Naive thymus-derived CD4-positive, alpha-beta T cell (primary cell): ENCODE results near the gene FBXL15. TPM values are rescaled to one million over a fixed set of nuclear protein-coding genes. Genes with fewer than 3 reads are reported as not detected.

Experiments
- ATAC-seq: fragments of 150-1000 bp; cut with Tn5 transposase; 2 replicates; pipeline ENCODE4 v1.10.0; 2021; ENCODE audit warnings: mild to moderate bottlenecking, moderate library complexity
- CTCF ChIA-PET: fragments of 350-600 bp; sonication (Branson Sonifier 250); formaldehyde crosslinking; loops from one replicate; lab custom pipeline; 2021; ENCODE audit warnings: antibody characterized with exemption; lab: Charles Lee
- POLR2A ChIA-PET: fragments of 350-600 bp; sonication (Branson Sonifier 250); formaldehyde crosslinking; loops from one replicate; lab custom pipeline; 2021; ENCODE audit warnings: antibody characterized with exemption, inconsistent platforms; lab: Charles Lee
- DNase-seq, 9 donors: peaks; one replicate each; pipeline versions ENCODE4 v3.0.0 to v3.0.0-alpha.2; 2020 to 2022; ENCODE audit warnings: mixed read lengths in 1 of 9
- H3K27ac ChIP-seq: one replicate; pipeline ENCODE4 v1.7.0; 2013; ENCODE audit warnings: mild to moderate bottlenecking, low read depth, low read length, moderate library complexity
- H3K27me3 ChIP-seq, 2 donors: one replicate each; pipeline ENCODE4 v1.7.0; 2013; ENCODE audit warnings: low read length in 2 of 2, mild to moderate bottlenecking in 2 of 2, moderate library complexity in 2 of 2; ENCODE audit not compliant: control insufficient read depth in 2 of 2, insufficient read depth in 2 of 2
- H3K36me3 ChIP-seq, 3 experiments: 1 replicate in 2 of 3; 2 replicates in 1 of 3; pipeline ENCODE4 v1.7.0; 2013; ENCODE audit warnings: low read length in 3 of 3, mild to moderate bottlenecking in 3 of 3, moderate library complexity in 1 of 3; ENCODE audit not compliant: insufficient read depth in 3 of 3, control insufficient read depth in 2 of 3
- H3K4me1 ChIP-seq, 2 donors: one replicate each; pipeline ENCODE4 v1.7.0; 2013; ENCODE audit warnings: low read length in 2 of 2, mild to moderate bottlenecking in 2 of 2, moderate library complexity in 1 of 2; ENCODE audit not compliant: control insufficient read depth in 2 of 2, insufficient read depth in 2 of 2
- H3K4me3 ChIP-seq: 2 replicates; pipeline ENCODE4 v1.7.0; 2013; ENCODE audit warnings: mild to moderate bottlenecking, low read length
- H3K9me3 ChIP-seq, 3 experiments: 1 replicate in 2 of 3; 2 replicates in 1 of 3; pipeline ENCODE4 v1.7.0; 2013; ENCODE audit warnings: low read length in 3 of 3; ENCODE audit not compliant: control insufficient read depth in 2 of 3
- H3K27ac Mint-ChIP-seq, 9 donors: one replicate each; pipeline ENCODE4 v1.8.0; 2020 to 2022; ENCODE audit warnings: mixed read lengths in 9 of 9, mild to moderate bottlenecking in 8 of 9, moderate library complexity in 5 of 9, inconsistent platforms in 2 of 9
- H3K27me3 Mint-ChIP-seq, 5 donors: one replicate each; pipeline ENCODE4 v1.8.0; 2021 to 2022; ENCODE audit warnings: mixed read lengths in 5 of 5, mild to moderate bottlenecking in 1 of 5
- H3K36me3 Mint-ChIP-seq, 5 donors: one replicate each; pipeline ENCODE4 v1.8.0; 2020 to 2022; ENCODE audit warnings: mixed read lengths in 5 of 5, mild to moderate bottlenecking in 3 of 5, inconsistent platforms in 1 of 5
- H3K4me1 Mint-ChIP-seq, 7 donors: one replicate each; pipeline ENCODE4 v1.8.0; 2020 to 2022; ENCODE audit warnings: mixed read lengths in 7 of 7, mild to moderate bottlenecking in 3 of 7, inconsistent platforms in 1 of 7
- H3K4me3 Mint-ChIP-seq, 10 donors: one replicate each; pipeline ENCODE4 v1.8.0; 2020 to 2022; ENCODE audit warnings: mild to moderate bottlenecking in 10 of 10, mixed read lengths in 10 of 10, moderate library complexity in 6 of 10, inconsistent platforms in 2 of 10
- H3K9me3 Mint-ChIP-seq, 11 donors: one replicate each; pipeline ENCODE4 v1.8.0; 2020 to 2022; ENCODE audit warnings: mixed read lengths in 11 of 11, mild to moderate bottlenecking in 4 of 11, inconsistent platforms in 1 of 11, moderate library complexity in 1 of 11
- intact Hi-C, 2 donors: fragments of 100-400 bp; cut with micrococcal nuclease; formaldehyde crosslinking; loops; one replicate each; pipeline ENCODE4 v1.15.1; 2023
- polyA plus RNA-seq, 2 donors: library from polyadenylated mRNA; unstranded; fragments of 300-500 nt; fragmentation: Illumina TruSeq; gene quantifications; one replicate each; pipeline ENCODE4 v1.2.3, GENCODE V29; 2021
- total RNA-seq, 6 experiments: library from RNA in 5 of 6; stranded (reverse) in 5 of 6; gene quantifications; 1 replicate in 5 of 6; 2 replicates in 1 of 6; pipeline ENCODE4 v1.2.3 and lab custom pipeline; 2021 to 2026

Gene FBXL15
- total and polyA plus RNA-seq, 7 experiments from 2014 or later, result 10.8 to 40.4 (median 17.2) TPM

DNA sequence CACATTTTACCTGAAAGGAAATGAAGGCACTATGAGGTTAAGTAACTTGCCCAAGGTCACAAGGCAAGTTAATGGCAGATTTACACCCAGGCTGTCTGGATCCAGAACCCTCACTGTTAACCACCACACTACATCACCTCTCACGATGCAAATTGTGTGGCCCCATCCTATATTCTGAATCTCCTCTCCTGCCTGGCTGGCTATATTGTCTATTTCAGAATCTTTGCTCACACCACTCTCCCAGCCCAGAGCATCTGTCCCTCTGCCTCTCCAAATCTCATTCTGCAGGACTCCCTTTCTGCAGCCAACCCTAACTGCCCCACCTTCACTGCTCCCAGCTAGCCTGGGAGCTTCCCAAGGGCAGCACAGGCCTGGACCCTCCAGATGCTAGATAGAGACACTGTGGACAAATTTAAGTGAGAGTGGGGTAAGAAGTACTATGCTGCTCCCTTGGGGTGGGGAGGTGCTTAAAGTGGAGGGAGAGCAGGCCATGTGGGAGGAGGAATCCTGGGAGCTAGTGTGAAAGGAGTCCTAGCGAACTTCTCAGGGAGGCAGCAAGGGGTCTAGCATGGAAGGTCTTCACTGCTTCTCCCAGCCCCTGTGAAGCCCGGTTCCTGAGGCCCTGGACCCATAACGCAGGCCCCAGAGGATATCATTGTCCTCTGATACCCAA, 11.0 kb downstream of the FBXL15 start:
- Mint-ChIP-seq H3K36me3 (peaks cover 0 to 3% (median 0%) of the 10 kb centered on the region in 5 donors), H3K9me3 (peaks cover 0 to 6% (median 0%) of the 10 kb centered on the region in 11 donors), H3K4me3 (peak overlapping the region; percentile 81 to 96 (median 93)), H3K27ac (peak overlapping the region; percentile 77 to 97 (median 92)), H3K27me3 (no peaks in the 10 kb centered on the region), H3K4me1 (peaks cover 33 to 52% (median 43%) of the 10 kb centered on the region in 7 donors)
- Histone ChIP-seq H3K27me3 (no peaks in the 10 kb centered on the region), H3K4me3 (peak overlapping the region; percentile 96), H3K4me1 (peaks cover 28 to 43% of the 10 kb centered on the region in 2 donors), H3K36me3 (peaks cover 0 to under 1% (median 0%) of the 10 kb centered on the region in 3 experiments), H3K27ac (peak overlapping the region; percentile 80), H3K9me3 (no peaks in the 10 kb centered on the region)
- ChIA-PET POLR2A (interaction anchor here (1.0 to 8.1 kb wide), 10 partner anchors 9 to 213 kb away, joined by 3 to 157 read pairs (median 6); partner anchors contain the start of genes ACTR1A, C10orf95, FBXL15 and TRIM8), CTCF (interaction anchor here (1.3 to 2.2 kb wide), 3 partner anchors 10 to 71 kb away, joined by 3 to 20 read pairs (median 9); partner anchors contain the start of genes ACTR1A and FBXL15)
- DNase-seq (no peak), ATAC-seq (no peak)
- intact Hi-C loops, result loop anchor here (1.0 to 10.0 kb wide), 8 partner anchors 10 to 617 kb away; partner anchors contain the start of genes ACTR1A (in 2 of the 2), NOLC1 (in 1 of the 2) and OGA (in 1 of the 2)

DNA sequence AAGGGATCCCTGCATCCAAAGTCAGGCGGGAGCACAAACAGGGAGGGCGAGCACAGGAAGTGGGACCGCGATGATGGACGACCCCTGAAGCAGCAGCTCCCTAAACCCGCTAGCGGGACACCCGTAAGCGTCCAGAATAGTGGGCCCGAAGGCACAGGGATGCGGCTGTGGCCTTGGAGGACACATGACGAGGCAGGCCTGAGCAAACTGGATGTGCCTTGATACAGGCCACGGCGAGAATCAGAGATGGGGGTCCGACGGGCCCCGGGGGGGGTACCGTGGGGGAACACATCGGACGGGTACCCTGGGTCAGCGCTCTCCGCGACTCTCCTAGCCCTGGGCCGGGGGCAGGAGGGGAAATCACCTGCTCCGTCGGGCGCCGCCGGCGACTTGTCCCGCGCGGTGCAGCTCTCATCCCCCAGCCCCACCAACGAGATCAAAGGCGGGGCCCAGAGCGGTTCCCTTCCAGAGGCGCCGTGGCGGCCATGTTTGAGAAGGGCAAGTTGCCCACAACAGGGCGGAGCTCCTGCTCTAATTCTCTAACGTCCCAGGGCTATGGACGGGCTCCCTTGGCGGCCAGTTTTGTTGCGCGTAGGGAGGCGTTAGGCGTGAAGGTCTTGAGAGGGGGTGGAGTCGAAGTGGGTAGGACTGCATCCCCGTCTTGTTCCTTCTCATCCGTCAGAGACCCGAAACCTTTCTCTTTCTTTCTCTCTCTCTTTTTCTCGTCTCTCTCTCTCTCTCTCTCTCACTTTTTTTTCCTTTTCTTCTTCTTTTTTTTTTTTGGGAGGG, 11.7 kb downstream of the FBXL15 start, which contains the start of gene CUEDC2:
TSS of gene CUEDC2 (minus strand) at position 413 of the 789 bp plus-strand sequence. CDS start 7,386 bp downstream, outside the sequence.
- H3K4me1 ChIP-seq, result peaks cover 28 to 49% of the 10 kb centered on the region in 2 donors
- CTCF ChIA-PET, result interaction anchor here (0.6 to 2.2 kb wide), 6 partner anchors 10 to 486 kb away, joined by 3 to 20 read pairs (median 5); partner anchors contain the start of genes ACTR1A, CNNM2 and FBXL15

DNA sequence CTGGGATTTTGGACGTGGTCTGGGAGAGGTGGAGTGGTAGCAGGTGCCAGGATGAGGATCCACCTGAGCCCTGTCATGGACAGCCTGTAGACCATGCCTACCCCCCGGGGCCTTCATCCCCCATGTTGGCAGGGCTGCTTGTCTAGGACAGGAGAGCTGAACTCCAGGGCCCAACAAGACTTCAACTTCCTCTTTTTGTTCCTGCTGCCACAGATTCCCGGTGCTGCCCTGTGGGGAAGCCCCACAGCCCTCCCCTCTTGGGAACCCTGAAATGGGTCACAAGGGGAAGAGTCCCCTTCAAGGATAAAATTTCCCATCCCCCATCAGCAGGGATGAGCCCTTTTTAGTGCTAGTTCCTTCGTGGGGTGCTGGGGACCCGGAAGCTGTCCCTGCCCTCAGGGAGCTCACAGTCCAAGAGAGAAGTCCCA, 13.0 kb downstream of the FBXL15 start:
- intact Hi-C loops, result loop anchor here in 1 of 2 donors (10.0 kb wide), 1 partner anchor 619 kb away; the partner anchor contains the start of gene OGA
- POLR2A ChIA-PET, result interaction anchor here (0.7 to 8.1 kb wide), 9 partner anchors 11 to 615 kb away, joined by 3 to 157 read pairs (median 4); partner anchors contain the start of genes C10orf95, FBXL15 and TRIM8
- Histone ChIP-seq H3K27ac (peak overlapping the region; percentile 80), H3K27me3 (no peaks in the 10 kb centered on the region), H3K36me3 (no peaks in the 10 kb centered on the region), H3K9me3 (no peaks in the 10 kb centered on the region), H3K4me1 (peaks cover 28 to 51% of the 10 kb centered on the region in 2 donors), H3K4me3 (peak overlapping the region; percentile 96)
- CTCF ChIA-PET, result interaction anchor here (0.9 to 2.2 kb wide), 3 partner anchors 16 to 315 kb away, joined by 4 to 9 read pairs (median 5); no protein-coding TSS in a partner anchor
- DNase-seq (no peak), ATAC-seq (no peak)
- H3K36me3 Mint-ChIP-seq, result peaks cover 0 to 12% (median 0%) of the 10 kb centered on the region in 5 donors
- H3K4me3 Mint-ChIP-seq, result peak overlapping the region; percentile 81 to 96 (median 93)
- peak overlapping the region; percentile 90 to 97 (median 94) for H3K27ac Mint-ChIP-seq
- H3K4me1 Mint-ChIP-seq, result peaks cover 44 to 72% (median 55%) of the 10 kb centered on the region in 7 donors
- H3K9me3 Mint-ChIP-seq, result peaks cover 0 to 6% (median 0%) of the 10 kb centered on the region in 11 donors
- no peaks in the 10 kb centered on the region for H3K27me3 Mint-ChIP-seq

More for the DNA sequence above, 11.7 kb downstream of the FBXL15 start, which contains the start of gene CUEDC2:
- DNase-seq (peak; percentile 86 to 97 (median 91)), ATAC-seq (peak; percentile 98)
- POLR2A ChIA-PET, result interaction anchor here (0.6 to 8.1 kb wide), 18 partner anchors 8 to 614 kb away, joined by 3 to 157 read pairs (median 4); partner anchors contain the start of genes ACTR1A, C10orf95, FBXL15 and TRIM8
- peak within 1 kb of the TSS; percentile 96 for H3K4me3 ChIP-seq
- H3K27ac ChIP-seq, result peak within 1 kb of the TSS; percentile 80
- intact Hi-C loops, result loop anchor here (1.0 to 10.0 kb wide), 8 partner anchors 11 to 618 kb away; partner anchors contain the start of genes ACTR1A (in 2 of the 2), NOLC1 (in 1 of the 2) and OGA (in 1 of the 2)
- no peaks in the 10 kb centered on the region for H3K9me3 ChIP-seq
- peak within 1 kb of the TSS; percentile 81 to 96 (median 93) for H3K4me3 Mint-ChIP-seq
- H3K36me3 Mint-ChIP-seq, result peaks cover 0 to 5% (median 0%) of the 10 kb centered on the region in 5 donors
- peak within 1 kb of the TSS; percentile 90 to 97 (median 94) for H3K27ac Mint-ChIP-seq
- no peaks in the 10 kb centered on the region for H3K27me3 Mint-ChIP-seq
- peaks cover 38 to 60% (median 48%) of the 10 kb centered on the region in 7 donors for H3K4me1 Mint-ChIP-seq
- H3K9me3 Mint-ChIP-seq, result peaks cover 0 to 6% (median 0%) of the 10 kb centered on the region in 11 donors
- H3K27me3 ChIP-seq, result no peaks in the 10 kb centered on the region
- no peaks in the 10 kb centered on the region for H3K36me3 ChIP-seq

DNA sequence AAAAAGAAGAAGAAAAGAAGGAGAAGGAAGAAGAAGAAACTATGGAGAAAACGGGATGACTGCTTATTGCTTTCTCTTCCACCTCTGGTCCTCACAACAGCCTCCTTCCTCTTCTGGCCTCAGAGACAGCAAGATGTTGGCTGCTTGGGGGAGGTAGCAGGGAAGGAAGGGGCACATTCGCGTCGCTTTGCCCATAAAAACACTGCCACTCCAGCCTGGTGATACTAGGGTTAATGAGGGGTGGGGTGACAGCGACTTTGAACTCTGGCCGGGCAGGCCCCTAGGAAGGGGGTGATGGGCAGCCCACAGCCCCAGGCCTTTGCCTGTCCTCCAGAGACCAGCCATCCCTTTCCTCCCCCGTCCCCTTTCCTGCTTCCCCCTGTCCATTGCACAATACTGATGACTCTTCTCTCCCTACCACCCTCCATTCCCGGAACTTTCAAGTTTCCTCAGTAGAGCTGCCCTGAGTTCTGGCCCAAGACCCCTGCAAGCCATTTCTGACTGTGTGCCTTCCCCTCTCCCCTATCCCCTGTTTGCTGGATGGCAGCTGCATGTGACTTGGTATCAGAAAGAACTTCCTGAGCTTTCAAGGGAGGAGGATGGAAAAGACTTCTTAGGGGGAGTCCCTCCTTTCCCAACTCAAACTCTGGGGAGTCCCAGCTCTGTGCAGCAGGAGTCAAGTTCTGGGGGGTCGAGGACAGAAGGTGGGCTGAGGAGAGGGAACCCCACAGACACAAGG, 13.9 kb downstream of the FBXL15 start:
- DNase-seq, result no peak

DNA sequence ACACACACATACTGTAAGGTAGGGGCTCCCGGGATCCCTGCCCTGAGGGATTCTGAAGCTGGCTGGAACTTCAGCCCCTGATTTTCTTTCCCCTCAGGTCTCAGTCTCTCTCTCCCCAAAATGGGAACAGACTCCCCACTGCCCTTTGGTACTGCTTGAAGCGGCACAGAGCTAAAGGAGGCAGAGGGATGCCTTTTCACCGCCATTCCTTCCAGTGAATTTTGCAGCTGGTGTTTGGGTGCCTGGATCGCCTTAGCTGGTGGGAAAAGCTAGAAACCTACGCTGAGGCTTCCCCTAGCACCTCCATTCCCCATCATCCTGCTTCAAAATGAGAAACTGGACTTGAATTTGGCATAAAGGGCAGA, 14.5 kb downstream of the FBXL15 start:
- no peaks in the 10 kb centered on the region for H3K27me3 ChIP-seq
- H3K36me3 Mint-ChIP-seq, result peaks cover 0 to 12% (median 0%) of the 10 kb centered on the region in 5 donors
- ATAC-seq (no peak), DNase-seq (no peak)
- peak overlapping the region; percentile 54 for H3K4me3 ChIP-seq
- peak overlapping the region; percentile 74 to 95 (median 90) for H3K4me3 Mint-ChIP-seq
- peaks cover 44 to 72% (median 55%) of the 10 kb centered on the region in 7 donors for H3K4me1 Mint-ChIP-seq
- POLR2A ChIA-PET, result interaction anchor here (0.9 to 8.1 kb wide), 9 partner anchors 13 to 283 kb away, joined by 3 to 157 read pairs (median 4); partner anchors contain the start of genes C10orf95, FBXL15 and NOLC1
- H3K27ac Mint-ChIP-seq, result peak overlapping the region; percentile 78 to 96 (median 93)
- no peaks in the 10 kb centered on the region for H3K27me3 Mint-ChIP-seq
- no peaks in the 10 kb centered on the region for H3K9me3 ChIP-seq
- peaks cover 0 to 6% (median 0%) of the 10 kb centered on the region in 11 donors for H3K9me3 Mint-ChIP-seq
- H3K4me1 ChIP-seq, result peaks cover 28 to 51% of the 10 kb centered on the region in 2 donors
- CTCF ChIA-PET, result interaction anchor here (1.1 to 1.4 kb wide), 3 partner anchors 13 to 26 kb away, joined by 3 to 4 read pairs (median 3); no protein-coding TSS in a partner anchor
- H3K27ac ChIP-seq, result peak overlapping the region; percentile 80
- intact Hi-C loops, result loop anchor here in 1 of 2 donors (1.0 to 10.0 kb wide), 2 partner anchors 40 to 620 kb away; partner anchors contain the start of genes NFKB2 and OGA
- no peaks in the 10 kb centered on the region for H3K36me3 ChIP-seq

More for the DNA sequence above, 13.9 kb downstream of the FBXL15 start:
- Mint-ChIP-seq H3K9me3 (peaks cover 0 to 6% (median 0%) of the 10 kb centered on the region in 11 donors), H3K27me3 (no peaks in the 10 kb centered on the region), H3K27ac (peak overlapping the region; percentile 78 to 96 (median 93)), H3K36me3 (peaks cover 0 to 12% (median 0%) of the 10 kb centered on the region in 5 donors), H3K4me3 (peak overlapping the region; percentile 74 to 95 (median 90)), H3K4me1 (peaks cover 44 to 72% (median 55%) of the 10 kb centered on the region in 7 donors)
- Histone ChIP-seq H3K36me3 (no peaks in the 10 kb centered on the region), H3K4me1 (peaks cover 28 to 51% of the 10 kb centered on the region in 2 donors), H3K9me3 (no peaks in the 10 kb centered on the region), H3K27me3 (no peaks in the 10 kb centered on the region), H3K4me3 (no peak overlapping the region), H3K27ac (peak overlapping the region; percentile 80)
- CTCF ChIA-PET, result interaction anchor here (1.1 to 1.4 kb wide), 3 partner anchors 13 to 27 kb away, joined by 3 to 4 read pairs (median 3); no protein-coding TSS in a partner anchor
- intact Hi-C loops, result loop anchor here in 1 of 2 donors (1.0 to 10.0 kb wide), 2 partner anchors 39 to 620 kb away; partner anchors contain the start of genes NFKB2 and OGA
- POLR2A ChIA-PET, result interaction anchor here (0.9 to 8.1 kb wide), 8 partner anchors 12 to 283 kb away, joined by 3 to 157 read pairs (median 4); partner anchors contain the start of genes C10orf95, FBXL15 and NOLC1
- ATAC-seq, result no peak
